Breast epithelium (tissue), 3 donors: ENCODE measurements around the gene HERPUD2.

ENCODE experiments used
- CTCF ChIP-seq, 3 donors: fragments of 450-650 bp; IDR thresholded peaks; one replicate each; pipeline ENCODE4 v1.5.1; 2016 to 2017; ENCODE audit warnings: antibody characterized with exemption in 3 of 3, mild to moderate bottlenecking in 3 of 3, moderate library complexity in 3 of 3
- POLR2A ChIP-seq: fragments of 450-650 bp; IDR thresholded peaks from one replicate; pipeline ENCODE4 v1.6.1; 2016; ENCODE audit warnings: antibody characterized with exemption, mild to moderate bottlenecking, moderate library complexity
- POLR2AphosphoS5 ChIP-seq, 3 donors: sonication (generic); formaldehyde crosslinking; IDR thresholded peaks; one replicate each; pipeline ENCODE4 v1.6.1; 2017; ENCODE audit warnings: antibody characterized with exemption in 3 of 3

GRCh38 chr7:35613150-35613549 lies 81.8 kb downstream of the HERPUD2 start:
- no peak for TF ChIP-seq POLR2AphosphoS5 (IDR thresholded peaks at IDR 0.05)
- TF ChIP-seq POLR2A = no peak
- TF ChIP-seq CTCF (IDR thresholded peaks at IDR 0.05) = no peak
